B cell (primary cell): Measurements from ENCODE around the gene C15orf39. TPM values are rescaled to one million over a fixed set of nuclear protein-coding genes. Genes with fewer than 3 reads are reported as not detected.

Experiments used
- ATAC-seq: fragments of 200-7000 bp; cut with Tn5 transposase; one replicate; pipeline ENCODE4 v1.10.0; 2021; ENCODE audit warnings: low read depth, mild to moderate bottlenecking, moderate number of reproducible peaks, moderate library complexity
- CTCF ChIA-PET: fragments of 350-600 bp; sonication (Branson Sonifier 250); formaldehyde crosslinking; loops from one replicate; lab custom pipeline; 2021; ENCODE audit warnings: antibody characterized with exemption, inconsistent platforms; lab: Charles Lee
- POLR2A ChIA-PET: fragments of 350-600 bp; sonication (Branson Sonifier 250); formaldehyde crosslinking; loops from one replicate; lab custom pipeline; 2021; ENCODE audit warnings: antibody characterized with exemption; lab: Charles Lee
- DNase-seq: peaks from one replicate; pipeline ENCODE4 v3.0.0; 2013
- H2AFZ ChIP-seq: 2 replicates; pipeline ENCODE4 v1.6.1; 2012; ENCODE audit warnings: mild to moderate bottlenecking, low read depth, low read length; ENCODE audit not compliant: insufficient read depth, poor library complexity, severe bottlenecking
- H3K27ac ChIP-seq, 2 donors: 1 replicate in 1 of 2; 2 replicates in 1 of 2; pipeline ENCODE4 v1.5.1; 2012 to 2013; ENCODE audit warnings: low read length in 2 of 2, mild to moderate bottlenecking in 2 of 2, moderate library complexity in 1 of 2
- H3K27me3 ChIP-seq, 4 experiments: fragments of 200-600 bp in 1 of 4; sonication (generic) in 1 of 4; replicated peaks in 1 of 4; 1 replicate in 2 of 4; 2 replicates in 2 of 4; pipeline versions ENCODE4 v1.6.1 to v1.7.0; 2013 to 2016; ENCODE audit warnings: low read length in 3 of 4, mild to moderate bottlenecking in 2 of 4, mixed read lengths in 1 of 4, moderate library complexity in 1 of 4; ENCODE audit not compliant: insufficient read depth in 4 of 4, control insufficient read depth in 3 of 4; ENCODE audit errors: control extremely low read depth in 1 of 4
- H3K36me3 ChIP-seq, 2 experiments: replicated peaks in 1 of 2; 1 replicate in 1 of 2; 2 replicates in 1 of 2; pipeline versions ENCODE4 v1.6.1 to v1.7.1; 2013; ENCODE audit warnings: low read length in 1 of 2; ENCODE audit not compliant: insufficient read depth in 2 of 2, control insufficient read depth in 1 of 2; ENCODE audit errors: control extremely low read depth in 1 of 2, extremely low read depth in 1 of 2
- H3K4me1 ChIP-seq, 2 donors: fragments of 200-600 bp in 1 of 2; sonication (generic) in 1 of 2; 1 replicate in 1 of 2; 2 replicates in 1 of 2; pipeline versions ENCODE4 v1.5.1 to v1.6.1; 2013 to 2017; ENCODE audit warnings: low read length in 2 of 2; ENCODE audit not compliant: control insufficient read depth in 2 of 2, insufficient read depth in 2 of 2
- H3K4me2 ChIP-seq: replicated peaks from 2 replicates; pipeline ENCODE3; 2012; ENCODE audit warnings: mild to moderate bottlenecking, low read depth, low read length; ENCODE audit not compliant: poor library complexity, severe bottlenecking
- H3K4me3 ChIP-seq, 5 experiments: fragments of 200-600 bp in 1 of 5; sonication (generic) in 1 of 5; 1 replicate in 3 of 5; 2 replicates in 2 of 5; pipeline versions ENCODE4 v1.5.1 to v1.7.0; 2011 to 2016; ENCODE audit warnings: low read length in 4 of 5, mild to moderate bottlenecking in 4 of 5, low read depth in 2 of 5, control low read depth in 1 of 5, moderate library complexity in 1 of 5; ENCODE audit not compliant: insufficient read depth in 1 of 5; ENCODE audit errors: control extremely low read depth in 1 of 5, extremely low read depth in 1 of 5
- H3K79me2 ChIP-seq: fragments of 200-600 bp; sonication (generic); one replicate; pipeline ENCODE4 v1.6.0; 2016; ENCODE audit warnings: low read length; ENCODE audit not compliant: control insufficient read depth, insufficient read depth
- H3K9ac ChIP-seq: fragments of 200-600 bp; sonication (generic); 2 replicates; pipeline ENCODE4 v1.6.1; 2017; ENCODE audit warnings: mild to moderate bottlenecking, low read length, moderate library complexity
- H3K9me3 ChIP-seq, 3 donors: one replicate each; pipeline versions ENCODE4 v1.6.1 to v1.7.1; 2013; ENCODE audit warnings: low read length in 2 of 3; ENCODE audit not compliant: control insufficient read depth in 2 of 3, insufficient read depth in 1 of 3; ENCODE audit errors: control extremely low read depth in 1 of 3
- H4K20me1 ChIP-seq: 2 replicates; pipeline ENCODE4 v1.6.0; 2012; ENCODE audit warnings: mild to moderate bottlenecking, low read length; ENCODE audit not compliant: insufficient read depth, control insufficient read depth, poor library complexity, severe bottlenecking
- H3K27ac Mint-ChIP-seq: one replicate; pipeline ENCODE4 v1.8.0; 2021; ENCODE audit warnings: mixed read lengths
- H3K27me3 Mint-ChIP-seq: one replicate; pipeline ENCODE4 v1.8.0; 2021; ENCODE audit warnings: mixed read lengths
- H3K4me1 Mint-ChIP-seq: one replicate; pipeline ENCODE4 v1.8.0; 2021; ENCODE audit warnings: mixed read lengths
- H3K4me3 Mint-ChIP-seq: one replicate; pipeline ENCODE4 v1.8.0; 2021; ENCODE audit warnings: mixed read lengths
- H3K9me3 Mint-ChIP-seq: one replicate; pipeline ENCODE4 v1.8.0; 2022; ENCODE audit warnings: mixed read lengths; ENCODE audit not compliant: insufficient read depth
- CTCF ChIP-seq: fragments of 200-600 bp; IDR thresholded peaks from one replicate; pipeline ENCODE4 v1.8.0; 2022; ENCODE audit warnings: antibody characterized with exemption, mild to moderate bottlenecking
- EZH2 ChIP-seq: IDR thresholded peaks from 2 replicates; pipeline ENCODE4 v1.6.1; 2012; ENCODE audit warnings: borderline replicate concordance, low read depth, mild to moderate bottlenecking, moderate library complexity, low read length; ENCODE audit not compliant: insufficient read depth, poor library complexity, severe bottlenecking
- WGBS: methylation state at CpG from one replicate; pipeline ENCODE4 v1.1.5; 2013; ENCODE audit warnings: missing lambda C conversion rate; ENCODE audit not compliant: insufficient coverage; 5-methylcytosine and 5-hydroxymethylcytosine counted together
- intact Hi-C: fragments of 100-400 bp; cut with micrococcal nuclease; formaldehyde crosslinking; loops from one replicate; pipeline ENCODE4 v1.10.0; 2022
- polyA plus RNA-seq: library from polyadenylated mRNA; depleted of rRNA; stranded (reverse); fragments of >200 nt; gene quantifications from 2 replicates; pipeline ENCODE4 v1.2.3, GENCODE V29; 2012
- total RNA-seq, 2 donors: library from RNA; stranded (reverse); fragments of 120-200 nt in 1 of 2; gene quantifications; 1 replicate in 1 of 2; 2 replicates in 1 of 2; pipeline versions ENCODE4 v1.2.3 to v1.2.4, GENCODE V29; 2013 to 2022

C15orf39 gene
- total and polyA plus RNA-seq, 2 donors (not counting 1 experiment from before 2014, with no cell fraction given) = 12.4 to 72.7 TPM

DNA sequence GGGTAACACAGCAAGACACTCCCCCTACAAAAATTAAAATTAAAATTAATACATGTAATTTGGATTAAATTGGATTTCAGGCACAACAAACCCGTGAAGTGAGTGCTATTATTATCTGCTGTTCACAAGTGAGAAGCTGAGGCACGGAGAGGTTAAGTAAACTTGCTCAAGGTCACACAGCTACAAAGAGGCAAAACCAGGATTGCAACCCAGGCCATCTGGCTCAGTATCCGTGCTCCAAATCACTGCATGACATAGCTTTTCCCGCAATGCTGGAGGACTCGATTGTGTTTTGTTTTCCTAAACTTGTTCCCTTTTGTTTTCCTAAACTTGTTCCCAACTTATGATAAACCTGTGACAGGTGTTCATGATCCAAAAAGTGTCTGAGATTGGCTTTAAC, 19.9 kb upstream of the C15orf39 start:
- Histone ChIP-seq H3K79me2 (no peaks in the 10 kb centered on the region), H3K4me3 (no peak overlapping the region), H3K27ac (no peak overlapping the region), H3K4me2 (no peak overlapping the region), H3K9me3 (peaks cover 0 to 9% (median 0%) of the 10 kb centered on the region in 3 donors), H3K27me3 (peaks cover 0 to 48% (median 22%) of the 10 kb centered on the region in 4 experiments), H3K9ac (no peak overlapping the region), H3K36me3 (no peaks in the 10 kb centered on the region), H2AFZ (no peak overlapping the region), H4K20me1 (no peaks in the 10 kb centered on the region), H3K4me1 (peaks cover 9 to 20% of the 10 kb centered on the region in 2 donors)
- 100% methylated on average over 3 of the region's 5 CpGs for WGBS
- ChIA-PET CTCF (interaction anchor here (1.1 to 1.2 kb wide), 2 partner anchors 18 to 19 kb away, joined by 3 read pairs; partner anchors contain the start of gene C15orf39), POLR2A (no interaction called here)
- no peak for DNase-seq
- Mint-ChIP-seq H3K9me3 (no peaks in the 10 kb centered on the region), H3K4me3 (no peak overlapping the region), H3K4me1 (peaks cover 17% of the 10 kb centered on the region), H3K27ac (no peak overlapping the region), H3K27me3 (peaks cover 48% of the 10 kb centered on the region)
- ATAC-seq = no peak
- intact Hi-C loops = no loop called here
- no peak for TF ChIP-seq EZH2
- no peak for TF ChIP-seq CTCF
